T-helper 1 cell treated with Interleukin-12 subunit alpha and Interleukin-12 subunit beta and Interleukin-4 antibody, amounts not matched to agents 30 μg/mL and 1 μg/mL, for 36 hours (primary cell): Measurements from ENCODE around the gene SKAP1.
"Not testable (repeated sequence)": the region's sequence is repeated elsewhere in the genome, so short reads cannot be mapped to it uniquely, and the experiment has no call there.

Source experiments
- H3K27ac Mint-ChIP-seq: one replicate; pipeline ENCODE4 v1.8.0; 2021; ENCODE audit warnings: mild to moderate bottlenecking, mixed read lengths
- H3K27me3 Mint-ChIP-seq: one replicate; pipeline ENCODE4 v1.8.0; 2021; ENCODE audit warnings: low read depth, mixed read lengths
- H3K36me3 Mint-ChIP-seq: one replicate; pipeline ENCODE4 v1.8.0; 2021; ENCODE audit warnings: low read depth, mixed read lengths
- H3K4me1 Mint-ChIP-seq: one replicate; pipeline ENCODE4 v1.8.0; 2021; ENCODE audit warnings: low read depth, mixed read lengths
- H3K4me3 Mint-ChIP-seq: one replicate; pipeline ENCODE4 v1.8.0; 2021; ENCODE audit warnings: mild to moderate bottlenecking, moderate library complexity, mixed read lengths
- H3K9me3 Mint-ChIP-seq: one replicate; pipeline ENCODE4 v1.8.0; 2021; ENCODE audit warnings: mixed read lengths

SKAP1 gene

DNA sequence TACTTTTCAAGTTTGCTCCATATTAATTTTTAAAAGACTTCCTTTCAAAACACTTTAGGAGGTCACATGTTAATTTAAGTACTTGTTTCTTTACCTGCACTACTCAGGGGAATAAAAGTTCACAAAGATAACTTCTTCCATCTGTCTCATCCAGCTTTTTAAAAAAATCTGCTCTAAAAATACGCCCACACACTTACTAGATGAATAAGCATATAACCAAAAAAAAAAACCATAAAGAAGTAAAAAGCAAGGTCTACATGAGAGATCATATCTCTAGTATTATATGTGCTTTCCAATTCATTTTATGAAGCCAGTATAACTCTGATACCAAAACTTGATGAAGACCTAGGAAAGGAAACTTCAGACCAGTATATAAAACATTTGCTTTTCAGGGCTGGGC is 17.2 kb downstream of the SKAP1 start:
- no peaks in the 10 kb centered on the region for H3K27me3 Mint-ChIP-seq
- H3K4me1 Mint-ChIP-seq: peaks cover 47% of the 10 kb centered on the region
- peaks cover 29% of the 10 kb centered on the region for H3K36me3 Mint-ChIP-seq

DNA sequence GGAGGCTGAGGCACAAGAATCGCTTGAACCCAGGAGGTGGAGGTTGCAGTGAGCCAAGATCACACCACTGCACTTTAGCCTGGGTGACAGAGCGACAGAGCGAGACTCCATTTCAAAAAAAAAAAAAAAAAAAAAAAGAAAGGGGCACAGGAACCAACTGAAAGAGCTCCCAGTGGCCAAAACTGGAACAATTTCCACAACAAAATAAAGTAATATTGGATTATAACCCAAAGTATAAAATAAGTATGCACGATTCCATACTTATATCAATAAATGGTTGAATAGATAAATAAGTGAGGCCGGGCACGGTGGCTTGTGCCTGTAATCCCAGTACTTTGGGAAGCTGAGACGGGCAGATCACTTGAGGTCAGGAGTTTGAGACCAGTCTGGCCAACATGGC is 19.2 kb downstream of the SKAP1 start:
- Mint-ChIP-seq H3K4me1 (peaks cover 44% of the 10 kb centered on the region), H3K36me3 (peaks cover 35% of the 10 kb centered on the region)
- not testable (repeated sequence) for H3K9me3 Mint-ChIP-seq, H3K27ac Mint-ChIP-seq, H3K27me3 Mint-ChIP-seq, H3K4me3 Mint-ChIP-seq

More for the DNA sequence above, 17.2 kb downstream of the SKAP1 start:
- Mint-ChIP-seq H3K9me3 (no peaks in the 10 kb centered on the region), H3K27ac (peak overlapping the region; percentile 45), H3K4me3 (peak overlapping the region; percentile 38)

DNA sequence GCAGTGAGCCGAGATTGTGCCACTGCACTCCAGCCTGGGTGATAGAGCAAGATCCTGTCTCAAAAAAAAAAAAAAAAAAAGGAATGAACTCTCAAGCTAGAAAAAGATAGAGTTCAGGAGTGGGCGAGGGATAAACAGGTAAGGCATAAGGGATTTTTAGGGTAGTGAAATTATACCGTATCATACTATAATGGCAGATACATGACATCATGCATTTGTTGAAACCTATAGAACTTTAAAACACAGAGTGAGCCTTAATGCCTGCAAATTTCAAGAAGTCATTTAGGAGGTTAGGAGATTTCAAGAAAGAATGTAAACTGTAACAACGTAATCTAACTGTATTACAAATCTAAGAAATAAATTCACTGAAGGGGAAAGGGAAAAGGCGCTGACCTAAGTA is 20.4 kb downstream of the SKAP1 start:
- Mint-ChIP-seq H3K36me3 (peaks cover 41% of the 10 kb centered on the region), H3K4me1 (peaks cover 38% of the 10 kb centered on the region), H3K9me3 (no peaks in the 10 kb centered on the region), H3K4me3 (no peak overlapping the region), H3K27ac (no peak overlapping the region), H3K27me3 (no peaks in the 10 kb centered on the region)

DNA sequence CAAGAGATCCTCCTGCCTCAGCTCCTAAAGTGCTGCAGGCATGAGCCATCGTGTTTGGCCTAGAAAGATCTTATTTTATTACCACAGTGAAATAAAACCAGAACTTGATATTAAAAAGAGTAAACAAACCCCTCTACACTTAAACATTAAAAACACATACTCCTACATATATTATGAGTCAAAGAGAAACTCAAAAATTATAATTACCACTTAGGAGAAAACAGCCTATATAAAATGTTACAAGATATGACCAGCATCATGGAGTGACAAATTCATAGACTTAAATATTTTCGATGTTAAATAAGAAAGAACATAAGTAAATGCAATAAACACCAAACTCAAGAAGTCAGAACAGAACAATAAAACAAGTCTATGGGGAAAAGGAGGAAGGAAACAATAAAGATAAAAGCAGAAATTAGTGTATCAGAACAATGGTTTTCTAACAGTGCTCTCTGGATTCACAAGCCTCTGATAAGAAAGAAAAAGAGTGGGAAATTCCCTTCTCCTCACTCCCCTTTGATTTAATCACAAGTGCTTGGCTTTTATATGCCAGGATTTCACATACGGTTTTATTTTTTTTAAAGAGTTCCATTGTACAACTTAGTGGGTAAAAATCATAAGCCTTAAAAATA is 23.0 kb downstream of the SKAP1 start:
- Mint-ChIP-seq H3K27me3 (no peaks in the 10 kb centered on the region), H3K4me1 (peaks cover 28% of the 10 kb centered on the region), H3K4me3 (no peak overlapping the region), H3K27ac (peak overlapping the region; percentile 22), H3K9me3 (no peaks in the 10 kb centered on the region), H3K36me3 (peaks cover 40% of the 10 kb centered on the region)

DNA sequence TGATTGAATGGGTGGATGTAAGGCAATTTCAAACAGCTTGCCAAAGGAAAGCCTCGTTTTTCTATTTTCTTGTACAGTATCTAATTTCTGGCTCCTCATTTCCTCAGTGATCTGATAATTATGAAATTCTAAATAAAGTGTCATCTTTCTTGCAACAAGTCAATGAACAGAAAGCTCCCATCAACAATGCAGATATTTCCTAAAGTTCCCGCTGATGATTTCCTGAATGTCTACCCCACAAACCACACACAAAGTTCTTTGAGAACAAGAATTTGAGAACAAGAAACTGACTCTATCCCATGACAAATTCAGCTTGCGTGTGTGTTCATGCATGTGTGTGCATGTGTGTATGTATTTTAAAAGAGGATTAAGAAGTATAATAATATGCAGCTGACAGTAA is 35.2 kb downstream of the SKAP1 start:
- peaks cover 21% of the 10 kb centered on the region for H3K4me1 Mint-ChIP-seq
- H3K4me3 Mint-ChIP-seq: no peak overlapping the region
- H3K9me3 Mint-ChIP-seq: no peaks in the 10 kb centered on the region
- no peaks in the 10 kb centered on the region for H3K27me3 Mint-ChIP-seq
- H3K27ac Mint-ChIP-seq: no peak overlapping the region
- peaks cover 34% of the 10 kb centered on the region for H3K36me3 Mint-ChIP-seq

DNA sequence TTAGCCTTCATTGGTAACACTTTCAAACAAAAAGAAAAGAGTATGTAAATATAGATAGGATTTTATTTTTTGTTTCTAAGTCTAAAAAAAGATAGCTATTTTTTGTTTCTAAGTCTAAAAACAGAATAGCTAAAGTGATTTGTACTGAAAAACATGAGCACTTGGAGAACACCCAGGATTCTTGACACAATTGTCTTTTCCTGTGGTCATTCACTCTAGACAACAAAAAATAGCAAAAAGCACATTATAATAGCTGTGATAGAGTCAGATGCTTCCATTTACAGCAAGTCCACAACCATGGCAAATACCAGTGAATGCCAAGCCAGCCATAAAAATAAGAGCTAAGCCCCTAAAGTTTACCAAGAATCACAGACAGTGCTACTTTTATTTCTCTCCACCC is 36.7 kb downstream of the SKAP1 start:
- no peaks in the 10 kb centered on the region for H3K9me3 Mint-ChIP-seq
- peaks cover 20% of the 10 kb centered on the region for H3K4me1 Mint-ChIP-seq
- peaks cover 35% of the 10 kb centered on the region for H3K36me3 Mint-ChIP-seq
- no peaks in the 10 kb centered on the region for H3K27me3 Mint-ChIP-seq
- H3K4me3 Mint-ChIP-seq: no peak overlapping the region
- no peak overlapping the region for H3K27ac Mint-ChIP-seq

DNA sequence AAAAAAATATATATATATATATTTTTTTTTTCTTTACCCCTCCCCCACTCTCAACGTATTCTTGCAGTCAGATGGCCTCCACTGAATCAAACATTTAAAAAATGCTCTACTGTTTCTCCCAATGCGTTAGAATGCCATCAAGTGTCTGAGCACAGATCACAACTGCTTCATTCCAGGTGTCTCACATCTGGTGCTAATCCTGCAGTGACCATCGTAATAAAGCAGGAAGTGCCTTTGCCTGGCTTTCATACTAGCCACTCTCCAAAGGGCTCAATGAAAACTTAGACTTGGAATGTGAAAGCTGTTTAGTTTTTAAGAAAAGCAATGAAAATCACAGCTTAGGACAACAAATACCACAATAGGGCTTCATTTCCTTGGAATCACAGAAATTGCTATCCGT is 37.2 kb downstream of the SKAP1 start:
- H3K36me3 Mint-ChIP-seq: peaks cover 35% of the 10 kb centered on the region
- H3K27ac Mint-ChIP-seq: no peak overlapping the region
- no peaks in the 10 kb centered on the region for H3K27me3 Mint-ChIP-seq
- no peaks in the 10 kb centered on the region for H3K9me3 Mint-ChIP-seq
- no peak overlapping the region for H3K4me3 Mint-ChIP-seq
- H3K4me1 Mint-ChIP-seq: peaks cover 20% of the 10 kb centered on the region

DNA sequence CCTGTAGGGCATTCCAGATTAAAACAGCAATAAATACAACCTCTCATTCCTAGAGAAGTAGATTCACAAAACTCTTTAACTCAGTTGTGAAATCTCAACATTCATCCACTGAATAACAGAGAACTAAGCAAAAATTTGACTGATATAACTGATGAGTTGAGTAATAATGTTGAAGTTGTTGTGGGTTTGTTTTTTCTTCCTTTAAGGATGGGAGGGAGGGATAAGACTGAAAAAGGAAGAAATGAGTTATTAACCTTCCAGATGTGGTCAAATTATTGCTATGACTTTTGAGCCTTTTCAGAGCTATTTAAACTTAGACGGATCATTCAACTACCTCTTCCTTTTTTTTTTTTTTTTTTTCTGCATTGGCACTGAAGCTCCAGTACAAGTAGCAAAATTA is 38.6 kb downstream of the SKAP1 start:
- peaks cover 20% of the 10 kb centered on the region for H3K4me1 Mint-ChIP-seq

DNA sequence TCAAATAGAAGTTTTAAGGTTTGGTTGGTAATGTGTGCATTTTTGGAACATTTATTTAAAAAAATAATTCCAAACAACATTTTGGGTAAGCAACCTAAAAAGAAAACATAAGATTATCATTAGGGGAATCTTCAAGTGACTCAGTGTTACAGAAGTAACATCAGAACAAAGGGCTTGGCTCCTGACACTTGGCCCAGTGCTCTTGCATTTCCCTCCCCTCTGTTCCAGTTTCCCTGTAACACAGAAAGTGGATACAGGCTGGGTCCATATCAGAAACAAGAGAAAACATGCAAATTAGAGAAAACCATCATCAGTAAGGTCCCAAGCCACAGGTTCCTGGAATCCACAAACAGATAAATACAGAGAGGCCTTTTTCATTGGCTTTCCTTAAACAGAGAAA is 40.1 kb downstream of the SKAP1 start:
- Mint-ChIP-seq H3K9me3 (no peaks in the 10 kb centered on the region), H3K4me1 (peaks cover 23% of the 10 kb centered on the region), H3K27ac (no peak overlapping the region), H3K36me3 (peaks cover 38% of the 10 kb centered on the region), H3K27me3 (no peaks in the 10 kb centered on the region), H3K4me3 (no peak overlapping the region)

More for the DNA sequence above, 38.6 kb downstream of the SKAP1 start:
- Mint-ChIP-seq H3K9me3 (no peaks in the 10 kb centered on the region), H3K27ac (no peak overlapping the region), H3K36me3 (peaks cover 40% of the 10 kb centered on the region), H3K27me3 (no peaks in the 10 kb centered on the region), H3K4me3 (no peak overlapping the region)

DNA sequence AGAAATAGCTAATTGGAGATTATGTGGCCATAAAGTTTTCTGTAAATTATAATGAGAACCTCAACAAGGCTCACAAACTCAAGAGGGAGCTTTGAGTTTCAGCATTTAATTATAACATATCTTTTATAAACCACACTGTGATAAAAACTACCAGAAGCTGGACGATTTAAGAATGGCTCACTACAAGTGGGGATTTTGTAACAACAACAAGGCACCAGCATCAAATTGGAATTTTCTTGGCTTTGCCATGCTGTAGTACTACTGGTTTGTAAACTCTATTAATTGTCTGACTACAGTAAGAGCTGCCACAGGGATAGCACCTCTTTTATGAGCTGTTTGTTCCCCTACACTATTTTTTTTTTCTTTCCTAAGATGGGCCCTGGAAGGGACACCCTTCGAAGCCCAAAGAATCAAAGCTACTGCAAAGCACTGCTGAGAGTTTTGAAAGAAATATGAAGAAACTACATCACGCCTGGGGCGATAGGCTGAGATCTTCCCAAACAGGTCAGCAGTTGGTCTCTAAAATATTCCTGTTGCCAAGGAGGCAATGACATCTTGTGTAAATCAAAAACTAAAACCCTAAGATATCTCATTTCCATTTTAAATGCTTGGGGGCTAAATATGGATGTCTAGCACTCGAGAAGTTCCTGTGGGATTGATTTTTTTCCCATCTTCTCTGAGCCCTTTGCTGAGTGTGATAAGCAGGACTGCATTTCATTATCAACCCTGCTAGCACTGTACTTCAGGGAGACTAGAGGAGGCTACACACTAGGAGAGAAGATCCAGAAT is 40.9 kb downstream of the SKAP1 start:
- Mint-ChIP-seq H3K4me3 (no peak overlapping the region), H3K9me3 (no peaks in the 10 kb centered on the region), H3K27me3 (no peaks in the 10 kb centered on the region), H3K36me3 (peaks cover 41% of the 10 kb centered on the region), H3K4me1 (peaks cover 25% of the 10 kb centered on the region), H3K27ac (no peak overlapping the region)

DNA sequence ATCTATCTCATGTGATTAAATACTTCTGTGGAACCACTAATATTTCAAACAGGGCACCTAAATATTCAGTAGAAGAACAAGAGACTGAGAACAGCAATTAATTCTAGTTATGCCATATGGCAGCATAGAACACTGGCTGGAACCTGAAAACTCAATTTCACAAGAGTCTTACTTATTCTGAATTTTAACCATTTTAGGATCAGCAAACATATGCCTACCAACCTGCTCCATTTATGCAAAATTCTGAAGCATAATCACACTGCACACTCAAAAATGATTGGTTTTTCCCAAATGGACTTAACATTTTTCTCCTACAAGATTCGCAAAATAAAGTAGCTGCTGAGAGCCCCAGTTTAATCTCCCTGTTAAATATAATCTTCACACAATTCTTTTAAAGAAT is 43.2 kb downstream of the SKAP1 start:
- H3K36me3 Mint-ChIP-seq: peaks cover 45% of the 10 kb centered on the region
- peaks cover 19% of the 10 kb centered on the region for H3K4me1 Mint-ChIP-seq
- no peak overlapping the region for H3K4me3 Mint-ChIP-seq
- H3K9me3 Mint-ChIP-seq: no peaks in the 10 kb centered on the region
- no peaks in the 10 kb centered on the region for H3K27me3 Mint-ChIP-seq
- no peak overlapping the region for H3K27ac Mint-ChIP-seq

DNA sequence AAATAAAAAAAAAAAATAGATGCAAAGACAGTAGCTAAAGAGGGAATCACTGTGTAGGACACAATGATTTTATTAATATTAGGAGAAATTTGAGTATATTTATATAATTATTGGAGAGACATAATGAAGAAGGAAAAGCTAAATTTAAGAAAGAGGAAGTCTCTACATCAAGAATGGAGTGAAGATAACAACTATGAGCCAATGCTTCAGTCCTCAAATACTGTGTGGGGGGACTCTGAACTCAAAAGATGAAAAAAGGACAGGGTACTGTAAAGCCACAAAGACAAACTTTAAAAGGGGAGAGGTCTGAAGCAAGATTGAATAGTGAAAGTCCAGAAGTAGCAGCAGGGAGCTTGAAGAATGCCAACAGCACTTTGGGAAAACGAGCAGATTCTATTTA is 44.7 kb downstream of the SKAP1 start:
- peaks cover 44% of the 10 kb centered on the region for H3K36me3 Mint-ChIP-seq
- peaks cover 18% of the 10 kb centered on the region for H3K4me1 Mint-ChIP-seq

DNA sequence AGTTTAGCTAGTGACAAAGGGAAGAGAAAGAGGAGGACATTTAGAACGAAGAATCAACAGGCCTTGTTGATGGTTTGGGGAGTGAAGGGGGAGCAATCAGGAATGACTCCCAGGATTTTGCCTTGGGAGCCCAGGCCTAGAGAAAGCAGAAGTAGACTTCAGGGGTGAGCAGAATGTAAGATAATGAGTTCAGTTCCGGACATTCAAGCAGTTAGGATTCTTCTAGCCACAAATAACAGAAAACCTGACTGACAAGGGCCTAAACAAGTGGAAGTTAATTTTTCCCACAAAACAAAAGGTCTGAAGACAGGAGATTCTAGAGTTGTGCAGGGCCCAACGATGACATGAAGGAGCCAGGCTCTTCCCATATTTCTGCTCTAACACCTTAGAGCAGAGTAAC is 45.9 kb downstream of the SKAP1 start:
- H3K9me3 Mint-ChIP-seq: no peaks in the 10 kb centered on the region
- H3K4me3 Mint-ChIP-seq: no peak overlapping the region
- H3K4me1 Mint-ChIP-seq: peaks cover 14% of the 10 kb centered on the region
- peaks cover 37% of the 10 kb centered on the region for H3K36me3 Mint-ChIP-seq
- H3K27me3 Mint-ChIP-seq: no peaks in the 10 kb centered on the region
- H3K27ac Mint-ChIP-seq: no peak overlapping the region

More for the DNA sequence above, 44.7 kb downstream of the SKAP1 start:
- Mint-ChIP-seq H3K4me3 (no peak overlapping the region), H3K27me3 (no peaks in the 10 kb centered on the region), H3K9me3 (no peaks in the 10 kb centered on the region), H3K27ac (no peak overlapping the region)

DNA sequence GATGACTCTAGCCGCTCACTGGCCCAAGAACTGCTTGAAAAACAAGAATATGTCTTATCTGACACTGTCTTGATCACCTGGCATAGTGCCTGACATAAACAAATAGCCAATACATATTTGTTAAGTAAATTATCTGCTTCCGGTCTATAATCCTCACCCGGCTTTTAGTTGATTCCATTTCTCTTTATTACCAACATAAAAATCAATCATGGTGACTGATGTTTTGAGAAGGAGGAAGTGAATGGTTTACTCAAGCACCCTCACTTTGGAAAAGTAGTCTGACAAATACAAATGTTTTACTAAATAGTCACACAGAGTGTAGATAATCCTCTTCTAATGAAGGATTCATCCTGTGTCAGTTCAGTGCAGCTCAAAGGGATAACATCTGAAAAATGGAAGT is 47.0 kb downstream of the SKAP1 start:
- no peaks in the 10 kb centered on the region for H3K9me3 Mint-ChIP-seq
- H3K27me3 Mint-ChIP-seq: no peaks in the 10 kb centered on the region
- H3K36me3 Mint-ChIP-seq: peaks cover 37% of the 10 kb centered on the region
- H3K27ac Mint-ChIP-seq: no peak overlapping the region
- H3K4me1 Mint-ChIP-seq: peaks cover 14% of the 10 kb centered on the region
- H3K4me3 Mint-ChIP-seq: no peak overlapping the region

DNA sequence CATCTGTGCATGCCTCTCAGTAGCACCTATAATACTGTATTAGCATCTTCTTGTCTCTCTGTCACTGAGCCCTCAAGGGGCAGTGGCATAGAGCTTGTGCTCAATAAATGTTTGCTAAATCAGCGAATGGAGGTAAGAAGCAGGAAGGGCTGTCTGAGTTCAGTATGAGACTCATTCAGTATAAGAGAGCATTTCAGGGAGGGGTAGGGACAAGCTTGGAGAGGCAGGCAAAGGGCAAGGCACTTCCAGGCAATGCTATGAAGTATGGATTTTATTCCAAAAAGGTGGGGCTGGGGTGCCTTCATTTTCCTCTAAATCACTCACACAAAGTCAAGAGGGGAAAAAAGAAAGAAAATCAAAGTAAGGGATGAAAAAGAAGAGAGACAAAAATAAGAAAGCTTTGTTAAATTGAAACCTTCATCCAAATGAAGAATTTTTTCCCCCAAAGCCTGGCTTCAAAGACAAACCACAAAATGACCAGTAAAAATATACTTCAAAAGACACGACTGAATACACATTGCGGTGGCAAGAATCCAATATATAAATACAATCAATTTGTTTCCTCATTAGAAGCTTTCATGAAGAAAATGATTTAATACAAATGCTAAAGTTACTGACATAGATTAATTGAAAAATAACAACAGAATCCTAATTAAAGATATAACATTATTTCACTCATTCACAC is 51.2 kb downstream of the SKAP1 start:
- Mint-ChIP-seq H3K9me3 (no peaks in the 10 kb centered on the region), H3K27ac (no peak overlapping the region), H3K4me3 (no peak overlapping the region)

More for the DNA sequence above, 51.2 kb downstream of the SKAP1 start:
- peaks cover 24% of the 10 kb centered on the region for H3K36me3 Mint-ChIP-seq
- no peaks in the 10 kb centered on the region for H3K27me3 Mint-ChIP-seq
- H3K4me1 Mint-ChIP-seq: peaks cover 11% of the 10 kb centered on the region
